Endothelial cell of umbilical vein (primary cell): ENCODE measurements around the gene HSF2. TPM values are rescaled to one million over a fixed set of nuclear protein-coding genes. Genes with fewer than 3 reads are reported as not detected.
"Not testable (repeated sequence)": the region's sequence is repeated elsewhere in the genome, so short reads cannot be mapped to it uniquely, and the experiment has no call there.

Source experiments
- BruUV-seq: library from RNA; stranded (reverse); fragments of 400-500 nt; replicated peaks from 2 replicates; lab custom pipeline; 2021; lab: Mats Ljungman, UMichigan
- CTCF ChIA-PET: fragments of 300-600, 350-600 bp; sonication (Branson Sonifier 250); formaldehyde crosslinking; loops from one replicate; lab custom pipeline; 2021; ENCODE audit warnings: antibody characterized with exemption, inconsistent platforms; lab: Charles Lee
- POLR2A ChIA-PET: fragments of 300-600, 350-600 bp; sonication (Branson Sonifier 250); formaldehyde crosslinking; loops from one replicate; lab custom pipeline; 2021; ENCODE audit warnings: antibody characterized with exemption, inconsistent platforms; lab: Charles Lee
- DNase-seq: peaks from one replicate; pipeline ENCODE4 v3.0.0-alpha.2; 2011; ENCODE audit warnings: low read depth, low spot score
- FAIRE-seq: peaks from 2 replicates; lab custom pipeline; 2011; peaks lifted over from hg19 to GRCh38; lab: Jason Lieb, UNC
- H2AFZ ChIP-seq: 2 replicates; pipeline ENCODE4 v1.6.0; 2012; ENCODE audit warnings: low read depth, low read length, control low read depth, inconsistent platforms
- H3K27ac ChIP-seq: 2 replicates; pipeline ENCODE4 v1.5.1; 2011; ENCODE audit warnings: low read depth, mild to moderate bottlenecking, control low read depth, low read length, moderate library complexity; ENCODE audit not compliant: insufficient read depth
- H3K27me3 ChIP-seq, 2 experiments: 2 replicates each; pipeline versions ENCODE4 v1.6.0 to v1.6.1; 2011; ENCODE audit warnings: low read length in 2 of 2, mixed read lengths in 1 of 2; ENCODE audit not compliant: control insufficient read depth in 2 of 2, insufficient read depth in 2 of 2
- H3K36me3 ChIP-seq, 2 experiments: 2 replicates in 1 of 2; 3 replicates in 1 of 2; pipeline ENCODE4 v1.5.1; 2011; ENCODE audit warnings: low read length in 2 of 2, mild to moderate bottlenecking in 1 of 2, moderate library complexity in 1 of 2; ENCODE audit not compliant: control insufficient read depth in 2 of 2, insufficient read depth in 2 of 2; ENCODE audit errors: extremely low read depth in 1 of 2
- H3K4me1 ChIP-seq: 3 replicates; pipeline ENCODE4 v1.5.1; 2011; ENCODE audit warnings: mild to moderate bottlenecking, low read length; ENCODE audit not compliant: control insufficient read depth, insufficient read depth; ENCODE audit errors: extremely low read depth
- H3K4me2 ChIP-seq: 2 replicates; pipeline ENCODE4 v1.6.1; 2011; ENCODE audit warnings: low read length, control low read depth, mixed read lengths; ENCODE audit not compliant: insufficient read depth
- H3K4me3 ChIP-seq, 3 experiments: fragments of 200-600 bp in 1 of 3; sonication (generic), shearing (Covaris generic) in 1 of 3; replicated peaks in 1 of 3; 2 replicates each; pipeline ENCODE4 v1.5.1; 2011 to 2016; ENCODE audit warnings: control low read depth in 3 of 3, low read length in 3 of 3, mild to moderate bottlenecking in 2 of 3, inconsistent platforms in 1 of 3, low read depth in 1 of 3, moderate library complexity in 1 of 3; ENCODE audit not compliant: insufficient read depth in 1 of 3
- H3K79me2 ChIP-seq: 2 replicates; pipeline ENCODE4 v1.6.0; 2012; ENCODE audit warnings: low read length, inconsistent platforms; ENCODE audit not compliant: control insufficient read depth, insufficient read depth
- H3K9ac ChIP-seq: replicated peaks from 2 replicates; pipeline ENCODE3; 2011; ENCODE audit warnings: low read length, control low read depth; ENCODE audit not compliant: insufficient read depth; ENCODE audit errors: extremely low read depth
- H3K9me1 ChIP-seq: replicated peaks from 3 replicates; pipeline ENCODE4 v1.6.0; 2011; ENCODE audit warnings: mild to moderate bottlenecking, low read length; ENCODE audit not compliant: control insufficient read depth, insufficient read depth; ENCODE audit errors: extremely low read depth
- H3K9me3 ChIP-seq: replicated peaks from 2 replicates; pipeline ENCODE4 v1.5.1; 2012; ENCODE audit warnings: low read length, inconsistent platforms; ENCODE audit not compliant: control insufficient read depth, insufficient read depth
- H4K20me1 ChIP-seq: replicated peaks from 2 replicates; pipeline ENCODE3; 2011; ENCODE audit warnings: mild to moderate bottlenecking, low read length; ENCODE audit not compliant: control insufficient read depth, insufficient read depth; ENCODE audit errors: extremely low read depth
- EZH2 ChIP-seq: IDR thresholded peaks from 2 replicates; pipeline ENCODE4 v1.6.1; 2012; ENCODE audit warnings: borderline replicate concordance, low read depth, mild to moderate bottlenecking, moderate library complexity, low read length, inconsistent platforms; ENCODE audit not compliant: severe bottlenecking
- MYC ChIP-seq: IDR thresholded peaks from one replicate; pipeline ENCODE4 v1.6.1; 2011; ENCODE audit warnings: mild to moderate bottlenecking, low read depth, low read length
- POLR2AphosphoS5 ChIP-seq: IDR thresholded peaks from 2 replicates; pipeline ENCODE4 v1.6.1; 2012; ENCODE audit warnings: low read depth, mild to moderate bottlenecking, control low read depth, low read length, moderate library complexity; ENCODE audit not compliant: insufficient read depth
- dilution Hi-C: fragments of 300-500 bp; cut with MboI; formaldehyde crosslinking; loops from one replicate; pipeline ENCODE4 v1.15.0; 2019; ENCODE audit warnings: low sequenced_read_pairs; ENCODE audit not compliant: extremely low pct_ligation_motif_present
- intact Hi-C: fragments of 100-400 bp; cut with micrococcal nuclease; formaldehyde crosslinking; loops from one replicate; pipeline ENCODE4 v1.10.0; 2022
- polyA plus RNA-seq, 4 experiments: library from polyadenylated mRNA; depleted of rRNA in 3 of 4; stranded (reverse) in 3 of 4; unstranded in 1 of 4; fragments of >200 nt; gene quantifications; 2 replicates each; pipeline versions ENCODE4 v1.2.1 to v1.2.3, GENCODE V29; 2011 to 2012; ENCODE audit warnings: missing spikeins in 1 of 4
- total RNA-seq: library from RNA; stranded (reverse); gene quantifications from 2 replicates; pipeline ENCODE4 v1.2.3, GENCODE V29; 2021
- TF ChIP-seq, protein P1 (sequence below), 2 donors: IDR thresholded peaks; 1 replicate in 1 of 2; 2 replicates in 1 of 2; pipeline ENCODE4 v1.5.1; 2011; ENCODE audit warnings: low read length in 2 of 2, mild to moderate bottlenecking in 2 of 2, moderate library complexity in 2 of 2, control low read depth in 1 of 2, inconsistent platforms in 1 of 2, low read depth in 1 of 2; ENCODE audit not compliant: insufficient read depth in 1 of 2; ENCODE audit errors: extremely low read depth in 1 of 2
- TF ChIP-seq, protein P2 (sequence below): IDR thresholded peaks from 2 replicates; pipeline ENCODE4 v1.6.1; 2011; ENCODE audit not compliant: insufficient read depth, insufficient read length

The HSF2 gene
- total and polyA plus RNA-seq, 2 donors (not counting 3 experiments of a cell fraction or from before 2014, with no cell fraction given), result 8.0 to 13.3 TPM

DNA sequence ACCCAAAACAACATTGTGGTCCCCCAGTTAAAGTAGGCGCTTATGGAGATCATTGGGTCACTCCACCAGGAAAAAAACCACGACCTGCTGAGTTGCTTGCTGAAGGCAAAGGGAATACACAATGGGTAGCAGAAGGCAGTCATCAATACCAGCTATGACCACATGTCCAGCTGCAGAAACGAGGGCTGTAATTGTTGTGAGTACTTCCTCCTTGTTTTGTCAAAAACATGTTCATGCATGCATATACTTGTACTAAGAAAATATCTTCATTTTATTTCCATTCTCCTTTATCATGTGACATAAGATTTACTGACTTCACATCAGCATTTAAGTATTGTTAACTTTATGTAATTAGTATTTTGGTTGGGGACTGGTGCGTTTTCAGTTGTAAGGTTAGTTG, 55.2 kb downstream of the HSF2 start:
- no peak overlapping the region for H3K4me3 ChIP-seq
- dilution Hi-C loops, result no loop called here

DNA sequence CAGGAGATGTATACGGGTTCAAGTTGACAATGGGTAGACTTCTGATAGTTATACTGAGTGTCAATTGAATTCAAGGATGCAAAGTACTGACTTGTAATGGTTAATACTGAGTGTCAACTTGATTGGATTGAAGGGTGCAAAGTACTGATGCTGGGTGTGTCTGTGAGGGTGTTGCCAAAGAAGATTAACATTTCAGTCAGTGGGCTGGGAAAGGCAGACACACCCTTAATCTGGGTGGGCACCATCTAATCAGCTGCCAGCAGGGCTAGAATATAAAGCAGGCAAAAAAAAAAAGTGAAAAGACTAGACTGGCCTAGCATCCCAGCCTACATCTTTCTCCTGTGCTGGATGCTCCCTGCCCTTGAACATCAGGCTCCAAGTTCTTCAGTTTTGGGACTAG, 55.7 kb downstream of the HSF2 start:
- H3K9ac ChIP-seq, intact Hi-C loops, dilution Hi-C loops, H3K9me3 ChIP-seq, H4K20me1 ChIP-seq, H3K4me3 ChIP-seq, H3K9me1 ChIP-seq, DNase-seq, H3K27me3 ChIP-seq, POLR2A ChIA-PET, FAIRE-seq, H2AFZ ChIP-seq, CTCF ChIA-PET, H3K27ac ChIP-seq, H3K4me1 ChIP-seq, BruUV-seq, H3K4me2 ChIP-seq: not testable (repeated sequence)
- H3K36me3 ChIP-seq, result peaks cover 9 to 21% of the 10 kb centered on the region in 2 experiments
- H3K79me2 ChIP-seq, result peaks cover 26% of the 10 kb centered on the region

More for the DNA sequence above, 55.2 kb downstream of the HSF2 start:
- Histone ChIP-seq H3K27ac (no peak overlapping the region), H3K79me2 (peaks cover 21% of the 10 kb centered on the region), H3K4me1 (no peaks in the 10 kb centered on the region), H2AFZ (no peak overlapping the region), H3K9me1 (no peaks in the 10 kb centered on the region), H3K27me3 (no peaks in the 10 kb centered on the region), H3K36me3 (peaks cover 9 to 21% of the 10 kb centered on the region in 2 experiments), H4K20me1 (peaks cover 4% of the 10 kb centered on the region), H3K4me2 (no peak overlapping the region), H3K9ac (no peak overlapping the region), H3K9me3 (no peaks in the 10 kb centered on the region)
- no TSS peak for BruUV-seq
- intact Hi-C loops, result no loop called here
- CTCF ChIA-PET, result no interaction called here
- no peak for TF ChIP-seq MYC
- TF ChIP-seq EZH2, result no peak
- TF ChIP-seq, protein P1, sequence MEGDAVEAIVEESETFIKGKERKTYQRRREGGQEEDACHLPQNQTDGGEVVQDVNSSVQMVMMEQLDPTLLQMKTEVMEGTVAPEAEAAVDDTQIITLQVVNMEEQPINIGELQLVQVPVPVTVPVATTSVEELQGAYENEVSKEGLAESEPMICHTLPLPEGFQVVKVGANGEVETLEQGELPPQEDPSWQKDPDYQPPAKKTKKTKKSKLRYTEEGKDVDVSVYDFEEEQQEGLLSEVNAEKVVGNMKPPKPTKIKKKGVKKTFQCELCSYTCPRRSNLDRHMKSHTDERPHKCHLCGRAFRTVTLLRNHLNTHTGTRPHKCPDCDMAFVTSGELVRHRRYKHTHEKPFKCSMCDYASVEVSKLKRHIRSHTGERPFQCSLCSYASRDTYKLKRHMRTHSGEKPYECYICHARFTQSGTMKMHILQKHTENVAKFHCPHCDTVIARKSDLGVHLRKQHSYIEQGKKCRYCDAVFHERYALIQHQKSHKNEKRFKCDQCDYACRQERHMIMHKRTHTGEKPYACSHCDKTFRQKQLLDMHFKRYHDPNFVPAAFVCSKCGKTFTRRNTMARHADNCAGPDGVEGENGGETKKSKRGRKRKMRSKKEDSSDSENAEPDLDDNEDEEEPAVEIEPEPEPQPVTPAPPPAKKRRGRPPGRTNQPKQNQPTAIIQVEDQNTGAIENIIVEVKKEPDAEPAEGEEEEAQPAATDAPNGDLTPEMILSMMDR (IDR thresholded peaks at IDR 0.05; ENCODE audit: extremely low read depth in 1 of 2, insufficient read depth in 1 of 2, low read depth in 1 of 2, low read length in 2 of 2), result no peak
- TF ChIP-seq, protein P2, sequence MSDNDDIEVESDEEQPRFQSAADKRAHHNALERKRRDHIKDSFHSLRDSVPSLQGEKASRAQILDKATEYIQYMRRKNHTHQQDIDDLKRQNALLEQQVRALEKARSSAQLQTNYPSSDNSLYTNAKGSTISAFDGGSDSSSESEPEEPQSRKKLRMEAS, result no peak
- TF ChIP-seq POLR2AphosphoS5, result no peak
- FAIRE-seq, result no peak
- POLR2A ChIA-PET, result no interaction called here
- no peak for DNase-seq
